HG03095 (cell line): ENCODE results near the gene MB21D2.

Source experiments
- ATAC-seq: cut with Tn5 transposase; IDR thresholded peaks from one replicate; pipeline ENCODE4 v1.9.1; 2021; ENCODE audit warnings: moderate library complexity; ENCODE audit not compliant: unreplicated experiment

The MB21D2 gene

GRCh38 chr3:192840143-192840836, 77.4 kb downstream of the MB21D2 start:
- ATAC-seq = no peak

GRCh38 chr3:192835818-192836815, 81.5 kb downstream of the MB21D2 start:
- no peak for ATAC-seq

GRCh38 chr3:192834428-192834827, 83.2 kb downstream of the MB21D2 start:
- ATAC-seq = no peak

GRCh38 chr3:192833177-192833890, 84.3 kb downstream of the MB21D2 start:
- ATAC-seq = no peak

GRCh38 chr3:192831801-192832347, 85.8 kb downstream of the MB21D2 start:
- no peak for ATAC-seq

DNA sequence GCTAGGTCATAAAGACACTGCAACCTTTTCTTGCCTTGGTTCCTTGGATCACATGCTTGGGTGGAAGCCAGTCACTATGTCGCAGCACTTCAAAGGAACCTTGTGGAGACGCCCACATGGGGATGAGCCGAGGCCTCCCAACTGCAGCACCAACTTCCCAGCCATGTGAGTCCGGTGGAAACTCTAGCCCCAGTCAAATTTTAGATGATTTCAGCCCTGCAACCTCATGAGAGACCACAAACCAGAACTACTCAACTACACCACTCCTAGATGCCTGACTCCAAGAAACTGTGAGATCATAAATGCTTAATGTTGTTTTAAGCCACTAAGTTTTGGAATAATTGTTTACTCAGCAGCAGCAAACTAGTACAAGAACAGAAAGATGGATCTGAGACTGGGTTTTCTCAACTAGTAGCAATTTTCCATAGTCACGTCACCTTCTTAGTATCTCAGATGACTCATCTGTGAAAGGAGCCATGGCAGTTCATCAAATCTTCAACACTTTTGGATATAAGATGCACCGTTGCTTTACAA, 86.5 kb downstream of the MB21D2 start:
- no peak for ATAC-seq

- ATAC-seq = peak; percentile 68
These were observed 87.2 kb downstream of the MB21D2 start for GRCh38 chr3:192830291-192831110.

GRCh38 chr3:192827863-192828594, 89.6 kb downstream of the MB21D2 start:
- no peak for ATAC-seq

DNA sequence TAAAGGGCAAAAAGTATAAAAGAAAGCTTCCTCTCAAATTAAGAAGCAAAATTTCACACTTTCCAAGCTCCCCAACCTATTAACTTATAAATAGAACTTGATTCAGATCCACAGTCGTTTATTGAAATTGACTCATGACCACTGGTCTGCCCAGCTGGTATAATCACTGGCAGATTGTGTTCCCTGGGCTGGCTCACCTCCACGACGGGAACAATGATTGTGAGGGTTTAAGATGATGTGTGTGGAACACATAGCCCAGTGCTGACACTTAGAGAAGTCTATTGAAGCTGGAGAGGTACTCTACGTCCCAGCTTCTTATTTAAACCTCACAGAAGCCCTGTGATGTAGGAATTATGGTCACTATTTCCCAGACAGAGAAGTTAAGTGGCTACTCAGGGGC, 90.4 kb downstream of the MB21D2 start:
- no peak for ATAC-seq

DNA sequence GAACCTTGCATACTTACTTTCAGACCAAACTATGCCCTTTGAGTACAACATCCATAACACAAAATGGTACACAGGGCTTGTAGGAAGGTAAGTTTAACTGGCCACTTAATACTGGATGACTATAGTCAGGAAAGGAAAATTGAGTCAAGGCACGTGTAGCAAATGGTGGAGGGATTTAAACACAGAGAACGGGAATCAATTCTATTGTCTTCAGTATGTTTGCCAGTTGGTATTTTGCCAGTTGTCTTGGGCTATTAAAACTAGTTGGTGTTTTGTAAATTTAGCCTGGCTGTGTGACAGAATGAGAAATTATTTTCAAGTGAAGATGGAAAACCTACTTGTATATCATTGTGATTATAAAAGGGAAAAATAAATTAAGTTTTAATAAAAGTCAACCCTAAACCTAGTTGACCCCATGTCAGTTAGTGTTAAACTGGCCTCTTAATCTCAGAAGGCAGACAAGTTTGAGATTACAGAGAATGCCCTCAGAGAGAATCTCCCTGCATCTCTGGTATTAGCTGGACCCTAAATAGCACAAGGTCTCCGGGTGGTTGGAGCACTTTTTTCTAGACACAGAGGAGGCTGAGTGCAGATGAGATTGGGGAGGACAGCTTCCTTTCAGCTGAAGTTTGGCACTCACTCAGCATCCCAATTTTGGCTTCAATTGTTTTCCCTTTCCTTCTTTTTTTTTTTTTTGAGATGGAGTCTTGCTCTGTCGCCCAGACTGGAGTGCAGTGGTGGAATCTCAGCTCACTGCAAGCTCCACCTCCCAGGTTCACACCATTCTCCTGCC, 91.2 kb downstream of the MB21D2 start:
- no peak for ATAC-seq

GRCh38 chr3:192825657-192826200, 91.9 kb downstream of the MB21D2 start:
- peak; percentile 40 for ATAC-seq

DNA sequence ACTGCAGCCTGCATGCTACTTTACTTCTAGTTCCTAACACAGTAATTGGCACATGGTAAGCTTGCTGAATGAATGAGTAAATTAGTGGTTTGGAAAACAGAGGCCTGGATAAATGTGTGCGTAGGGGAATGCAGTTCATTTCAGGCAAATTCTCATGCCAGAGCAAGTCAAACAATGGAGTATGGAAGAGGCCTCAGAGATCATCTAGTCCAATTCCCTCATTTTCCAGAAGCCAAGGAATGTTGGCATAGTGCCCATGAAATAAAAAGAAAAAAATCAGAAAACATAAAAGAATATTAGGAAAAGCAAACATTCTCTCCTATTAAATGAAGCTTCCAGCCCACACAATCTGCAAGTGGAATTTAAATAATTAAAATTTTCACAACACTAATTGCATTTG, 92.4 kb downstream of the MB21D2 start:
- ATAC-seq = no peak

DNA sequence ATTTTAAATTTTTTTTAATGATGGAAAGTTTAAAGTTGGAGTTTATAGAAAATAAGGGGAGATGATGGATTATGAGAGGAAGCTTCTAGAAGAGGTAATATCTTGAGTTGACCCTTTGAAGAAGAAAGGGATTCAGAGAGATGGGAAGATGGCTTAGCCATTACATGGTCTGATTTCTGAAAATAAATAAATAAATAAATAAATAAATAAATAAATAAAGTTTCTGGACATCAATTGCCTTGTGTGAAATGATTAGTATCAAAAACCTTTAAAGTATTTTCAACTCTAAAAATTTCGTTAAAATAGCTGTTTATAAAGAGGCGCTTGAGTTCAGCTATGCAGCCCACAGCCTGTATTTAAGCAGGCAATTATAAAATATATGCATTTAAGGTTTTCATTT, 93.3 kb downstream of the MB21D2 start:
- no peak for ATAC-seq

GRCh38 chr3:192821161-192821560, 96.5 kb downstream of the MB21D2 start:
- no peak for ATAC-seq

- ATAC-seq = no peak
These were observed 97.5 kb downstream of the MB21D2 start for GRCh38 chr3:192820161-192820560.

- ATAC-seq = peak; percentile 53
These were observed 98.6 kb downstream of the MB21D2 start for GRCh38 chr3:192819001-192819569.

- no peak for ATAC-seq
These were observed 99.5 kb downstream of the MB21D2 start for GRCh38 chr3:192818126-192818525.

GRCh38 chr3:192817506-192817905, 100.2 kb downstream of the MB21D2 start:
- ATAC-seq = no peak
